Transverse colon (tissue), 4 donors: ENCODE data around the gene RNF13. TPM values are rescaled to one million over a fixed set of nuclear protein-coding genes. Genes with fewer than 3 reads are reported as not detected.

Experiments
- DNase-seq: peaks from one replicate; pipeline ENCODE4 v3.0.0-alpha.2; 2019
- H3K27ac ChIP-seq, 4 donors: fragments of 200-600 bp; sonication (generic); 2 replicates each; pipeline ENCODE4 v1.5.1; 2016 to 2018; ENCODE audit warnings: inconsistent platforms in 4 of 4
- H3K27me3 ChIP-seq: fragments of 200-600 bp; sonication (generic); 2 replicates; pipeline ENCODE4 v1.5.1; 2017; ENCODE audit warnings: inconsistent platforms
- H3K36me3 ChIP-seq, 4 donors: fragments of 200-600 bp; sonication (generic); 2 replicates each; pipeline ENCODE4 v1.5.1; 2017 to 2019; ENCODE audit warnings: inconsistent platforms in 4 of 4
- H3K4me1 ChIP-seq, 4 donors: fragments of 200-600 bp; sonication (generic); 2 replicates each; pipeline ENCODE4 v1.5.1; 2017 to 2020; ENCODE audit warnings: inconsistent platforms in 4 of 4
- H3K4me3 ChIP-seq, 4 donors: fragments of 200-600 bp; sonication (generic); 1 replicate in 1 of 4; 2 replicates in 3 of 4; pipeline versions ENCODE4 v1.5.1 to v1.6.1; 2017 to 2019; ENCODE audit warnings: inconsistent platforms in 4 of 4
- H3K9me3 ChIP-seq, 2 donors: fragments of 200-600 bp; sonication (generic); 2 replicates each; pipeline ENCODE4 v1.5.1; 2017 to 2019; ENCODE audit warnings: inconsistent platforms in 2 of 2
- CTCF ChIP-seq, 5 experiments: fragments of 200-600 bp in 3 of 5; fragments of 450-650 bp in 2 of 5; sonication (generic) in 3 of 5; IDR thresholded peaks; 1 replicate in 2 of 5; 2 replicates in 3 of 5; pipeline ENCODE4 v1.5.1; 2016 to 2017; ENCODE audit warnings: antibody characterized with exemption in 5 of 5, inconsistent platforms in 3 of 5, mild to moderate bottlenecking in 2 of 5, moderate library complexity in 1 of 5
- EP300 ChIP-seq: sonication (generic); formaldehyde crosslinking; IDR thresholded peaks from one replicate; pipeline ENCODE4 v1.6.1; 2017; ENCODE audit warnings: antibody characterized with exemption, low read depth
- POLR2A ChIP-seq: fragments of 450-650 bp; IDR thresholded peaks from one replicate; pipeline ENCODE4 v1.6.1; 2016; ENCODE audit warnings: antibody characterized with exemption, mild to moderate bottlenecking, moderate library complexity
- POLR2AphosphoS5 ChIP-seq, 3 donors: sonication (generic); formaldehyde crosslinking; IDR thresholded peaks; one replicate each; pipeline ENCODE4 v1.6.1; 2016; ENCODE audit warnings: antibody characterized with exemption in 3 of 3
- WGBS, 2 donors: methylation state at CpG; one replicate each; pipeline ENCODE4 v1.1.5; 2018; ENCODE audit warnings: low coverage in 1 of 2; 5-methylcytosine and 5-hydroxymethylcytosine counted together
- in situ Hi-C, 4 donors: fragments of 200-750 bp; cut with MboI; loops; one replicate each; pipeline versions ENCODE4 v1.15.0 to v1.15.1; 2017; ENCODE audit warnings: low sequenced_read_pairs in 3 of 4, low pct_ligation_motif_present in 1 of 4, low pct_unique_long_range_greater_than_20kb in 1 of 4
- intact Hi-C: fragments of 100-400 bp; cut with DNase I; formaldehyde crosslinking; loops from one replicate; pipeline ENCODE4 v1.15.1; 2023; ENCODE audit warnings: low total_unique reads
- total RNA-seq, 4 donors: library from RNA; depleted of rRNA; stranded (reverse); fragments of >200 nt; gene quantifications; one replicate each; pipeline ENCODE4 v1.1.0, GENCODE V29; 2016

Gene RNF13
- total RNA-seq, 4 donors from 2014 or later = 18.3 to 68.6 (median 42.8) TPM

GRCh38 chr3:149958171-149958796 lies 145.3 kb downstream of the RNF13 start:
- in situ Hi-C loops = loop anchor here (10.0 to 25.0 kb wide), 5 partner anchors 227 to 554 kb away; partner anchors contain the start of gene TSC22D2 (in 1 of the 4)
- Histone ChIP-seq H3K27me3 (no peaks in the 10 kb centered on the region), H3K27ac (peak overlapping the region in 2 of 4 donors; percentile 4 to 44), H3K36me3 (no peaks in the 10 kb centered on the region), H3K4me3 (no peak overlapping the region), H3K9me3 (no peaks in the 10 kb centered on the region), H3K4me1 (peaks cover 0 to 18% (median 8%) of the 10 kb centered on the region in 4 donors)
- 44 to 66% methylated on average over 1 to 3 of the region's 3 CpGs for WGBS, 2 donors
- TF ChIP-seq POLR2A (no peak), POLR2AphosphoS5 (IDR thresholded peaks at IDR 0.05) (no peak), CTCF (IDR thresholded peaks at IDR 0.05) (no peak), EP300 (no peak)
- DNase-seq = no peak
- intact Hi-C loops = no loop called here

- no peak overlapping the region for H3K4me3 ChIP-seq
- in situ Hi-C loops = loop anchor here (10.0 to 25.0 kb wide), 5 partner anchors 225 to 553 kb away; partner anchors contain the start of gene TSC22D2 (in 1 of the 4)
- no peak overlapping the region for H3K27ac ChIP-seq
- no peak for DNase-seq
- no peaks in the 10 kb centered on the region for H3K9me3 ChIP-seq
- peaks cover 0 to 18% (median 11%) of the 10 kb centered on the region in 4 donors for H3K4me1 ChIP-seq
- H3K27me3 ChIP-seq = no peaks in the 10 kb centered on the region
- no peak for TF ChIP-seq POLR2A
- TF ChIP-seq EP300 = no peak
- TF ChIP-seq POLR2AphosphoS5 (IDR thresholded peaks at IDR 0.05) = no peak
- TF ChIP-seq CTCF (IDR thresholded peaks at IDR 0.05) = no peak
- intact Hi-C loops = no loop called here
- no peaks in the 10 kb centered on the region for H3K36me3 ChIP-seq
Observed at GRCh38 chr3:149959443-149959842, 146.4 kb downstream of the RNF13 start.

GRCh38 chr3:149963485-149963884 lies 150.5 kb downstream of the RNF13 start:
- WGBS, 2 donors = 92% methylated on average over 2 of the region's 2 CpGs
- H3K27ac ChIP-seq = no peak overlapping the region
- no peak for DNase-seq
- TF ChIP-seq POLR2AphosphoS5 (IDR thresholded peaks at IDR 0.05) = no peak
- no peak for TF ChIP-seq POLR2A
- TF ChIP-seq EP300 = no peak
- TF ChIP-seq CTCF (IDR thresholded peaks at IDR 0.05) = no peak
- no peaks in the 10 kb centered on the region for H3K36me3 ChIP-seq
- H3K27me3 ChIP-seq = no peaks in the 10 kb centered on the region
- in situ Hi-C loops = loop anchor here (25.0 kb wide), 4 partner anchors 224 to 549 kb away; partner anchors contain the start of gene TSC22D2 (in 1 of the 4)
- intact Hi-C loops = no loop called here
- H3K9me3 ChIP-seq = no peaks in the 10 kb centered on the region
- peaks cover 0 to 18% (median 5%) of the 10 kb centered on the region in 4 donors for H3K4me1 ChIP-seq
- no peak overlapping the region for H3K4me3 ChIP-seq

- H3K4me1 ChIP-seq = peaks cover 0 to 26% (median 10%) of the 10 kb centered on the region in 4 donors
- intact Hi-C loops = no loop called here
- no peak for DNase-seq
- H3K9me3 ChIP-seq = no peaks in the 10 kb centered on the region
- H3K27me3 ChIP-seq = no peaks in the 10 kb centered on the region
- H3K36me3 ChIP-seq = no peaks in the 10 kb centered on the region
- TF ChIP-seq POLR2AphosphoS5 (IDR thresholded peaks at IDR 0.05) (no peak), EP300 (no peak), CTCF (IDR thresholded peaks at IDR 0.05) (no peak)
- no peak overlapping the region for H3K4me3 ChIP-seq
- no peak overlapping the region for H3K27ac ChIP-seq
- in situ Hi-C loops = loop anchor here (25.0 kb wide), 4 partner anchors 223 to 548 kb away; partner anchors contain the start of gene TSC22D2 (in 1 of the 4)
Observed at GRCh38 chr3:149964291-149964690, 151.3 kb downstream of the RNF13 start.
